Measurements from ENCODE around the gene RFX4. TPM values are rescaled to one million over a fixed set of nuclear protein-coding genes. Genes with fewer than 3 reads are reported as not detected.

Gene RFX4
- total and polyA plus RNA-seq, 2 donors (not counting 3 experiments of a cell fraction or from before 2014, with no cell fraction given): not detected

GRCh38 chr12:106740818-106741217, 158.0 kb downstream of the RFX4 start:
- H4K20me1 ChIP-seq (replicated peaks; ENCODE audit: control insufficient read depth, extremely low read depth, insufficient read depth, low read length): no peaks in the 10 kb centered on the region
- no peak overlapping the region for H2AFZ ChIP-seq (ENCODE audit: low read depth, low read length)
- H3K27ac ChIP-seq (ENCODE audit: insufficient read depth, low read depth, low read length): no peak overlapping the region
- H3K27me3 ChIP-seq (ENCODE audit: control insufficient read depth in 2 of 2, insufficient read depth in 2 of 2, low read length in 2 of 2): peaks cover 11 to 16% of the 10 kb centered on the region in 2 experiments
- no peaks in the 10 kb centered on the region for H3K79me2 ChIP-seq (ENCODE audit: control insufficient read depth, insufficient read depth, low read length)
- no peak overlapping the region for H3K9ac ChIP-seq (replicated peaks; ENCODE audit: extremely low read depth, insufficient read depth, low read length)
- H3K4me3 ChIP-seq (replicated peaks in 1 of 3; ENCODE audit: insufficient read depth in 1 of 3, low read depth in 1 of 3, low read length in 3 of 3): no peak overlapping the region
- H3K4me2 ChIP-seq (ENCODE audit: insufficient read depth, low read length): no peak overlapping the region
- dilution Hi-C loops (cut with MboI; ENCODE audit: extremely low pct_ligation_motif_present, low sequenced_read_pairs): no loop called here
- TF ChIP-seq MYC (IDR thresholded peaks at IDR 0.05; ENCODE audit: low read depth, low read length) (no peak), EZH2 (IDR thresholded peaks at IDR 0.05; ENCODE audit: borderline replicate concordance, low read depth, low read length, severe bottlenecking) (no peak), FOS (IDR thresholded peaks at IDR 0.05; ENCODE audit: borderline replicate concordance, insufficient read depth, low read length) (no peak), GATA2 (IDR thresholded peaks at IDR 0.05; ENCODE audit: insufficient read depth, insufficient read length, low read depth, low read length) (no peak), POLR2A (IDR thresholded peaks at IDR 0.05; ENCODE audit: low read depth, low read length) (no peak)
- TF ChIP-seq, protein P1, sequence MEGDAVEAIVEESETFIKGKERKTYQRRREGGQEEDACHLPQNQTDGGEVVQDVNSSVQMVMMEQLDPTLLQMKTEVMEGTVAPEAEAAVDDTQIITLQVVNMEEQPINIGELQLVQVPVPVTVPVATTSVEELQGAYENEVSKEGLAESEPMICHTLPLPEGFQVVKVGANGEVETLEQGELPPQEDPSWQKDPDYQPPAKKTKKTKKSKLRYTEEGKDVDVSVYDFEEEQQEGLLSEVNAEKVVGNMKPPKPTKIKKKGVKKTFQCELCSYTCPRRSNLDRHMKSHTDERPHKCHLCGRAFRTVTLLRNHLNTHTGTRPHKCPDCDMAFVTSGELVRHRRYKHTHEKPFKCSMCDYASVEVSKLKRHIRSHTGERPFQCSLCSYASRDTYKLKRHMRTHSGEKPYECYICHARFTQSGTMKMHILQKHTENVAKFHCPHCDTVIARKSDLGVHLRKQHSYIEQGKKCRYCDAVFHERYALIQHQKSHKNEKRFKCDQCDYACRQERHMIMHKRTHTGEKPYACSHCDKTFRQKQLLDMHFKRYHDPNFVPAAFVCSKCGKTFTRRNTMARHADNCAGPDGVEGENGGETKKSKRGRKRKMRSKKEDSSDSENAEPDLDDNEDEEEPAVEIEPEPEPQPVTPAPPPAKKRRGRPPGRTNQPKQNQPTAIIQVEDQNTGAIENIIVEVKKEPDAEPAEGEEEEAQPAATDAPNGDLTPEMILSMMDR (IDR thresholded peaks at IDR 0.05; ENCODE audit: extremely low read depth in 1 of 2, insufficient read depth in 1 of 2, low read depth in 1 of 2, low read length in 2 of 2): no peak
- no TSS peak for BruUV-seq (replicated peaks)
- FAIRE-seq (no peak), DNase-seq (ENCODE audit: low read depth, low spot score) (no peak)
- POLR2A ChIA-PET: no interaction called here
- H3K36me3 ChIP-seq (ENCODE audit: control insufficient read depth in 2 of 2, extremely low read depth in 1 of 2, insufficient read depth in 2 of 2, low read length in 2 of 2): no peaks in the 10 kb centered on the region
- intact Hi-C loops (cut with micrococcal nuclease): no loop called here
- H3K9me3 ChIP-seq (replicated peaks; ENCODE audit: control insufficient read depth, insufficient read depth, low read length): no peaks in the 10 kb centered on the region
- H3K9me1 ChIP-seq (replicated peaks; ENCODE audit: control insufficient read depth, extremely low read depth, insufficient read depth, low read length): no peaks in the 10 kb centered on the region
- H3K4me1 ChIP-seq (ENCODE audit: control insufficient read depth, extremely low read depth, insufficient read depth, low read length): peaks cover 5% of the 10 kb centered on the region
- CTCF ChIA-PET: interaction anchor here (1.5 kb wide), 1 partner anchor 12 kb away, joined by 3 read pairs; no protein-coding TSS in a partner anchor

DNA sequence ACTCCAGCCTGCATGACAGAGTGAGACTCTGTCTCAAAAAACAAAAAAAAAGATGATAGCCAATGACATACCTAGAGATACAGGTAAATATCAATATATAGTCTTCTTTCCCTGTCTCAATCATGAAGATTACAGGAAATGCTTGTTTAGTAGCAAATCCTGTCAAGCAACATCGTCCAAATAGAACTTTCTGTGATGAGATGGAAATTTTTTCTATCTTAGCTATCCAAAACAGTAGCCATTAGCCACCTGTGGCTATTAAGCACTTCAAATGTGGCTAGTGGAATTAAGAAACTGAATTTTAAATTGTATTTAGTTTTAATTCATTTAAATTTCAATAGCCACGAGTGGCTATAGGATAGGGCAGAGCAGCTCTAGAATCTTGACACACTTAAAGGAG, 158.4 kb downstream of the RFX4 start:
- Histone ChIP-seq H3K27me3 (ENCODE audit: control insufficient read depth in 2 of 2, insufficient read depth in 2 of 2, low read length in 2 of 2) (peaks cover 11 to 16% of the 10 kb centered on the region in 2 experiments), H3K27ac (ENCODE audit: insufficient read depth, low read depth, low read length) (no peak overlapping the region), H3K4me1 (ENCODE audit: control insufficient read depth, extremely low read depth, insufficient read depth, low read length) (peaks cover 5% of the 10 kb centered on the region), H3K4me2 (ENCODE audit: insufficient read depth, low read length) (no peak overlapping the region), H3K9ac (replicated peaks; ENCODE audit: extremely low read depth, insufficient read depth, low read length) (no peak overlapping the region), H2AFZ (ENCODE audit: low read depth, low read length) (no peak overlapping the region), H3K36me3 (ENCODE audit: control insufficient read depth in 2 of 2, extremely low read depth in 1 of 2, insufficient read depth in 2 of 2, low read length in 2 of 2) (no peaks in the 10 kb centered on the region), H4K20me1 (replicated peaks; ENCODE audit: control insufficient read depth, extremely low read depth, insufficient read depth, low read length) (no peaks in the 10 kb centered on the region), H3K79me2 (ENCODE audit: control insufficient read depth, insufficient read depth, low read length) (no peaks in the 10 kb centered on the region), H3K9me1 (replicated peaks; ENCODE audit: control insufficient read depth, extremely low read depth, insufficient read depth, low read length) (no peaks in the 10 kb centered on the region), H3K4me3 (replicated peaks in 1 of 3; ENCODE audit: insufficient read depth in 1 of 3, low read depth in 1 of 3, low read length in 3 of 3) (no peak overlapping the region), H3K9me3 (replicated peaks; ENCODE audit: control insufficient read depth, insufficient read depth, low read length) (no peaks in the 10 kb centered on the region)
- no TSS peak for BruUV-seq (replicated peaks)
- FAIRE-seq (no peak), DNase-seq (ENCODE audit: low read depth, low spot score) (no peak)
- ChIA-PET CTCF (interaction anchor here (0.5 to 1.5 kb wide), 2 partner anchors 12 to 25 kb away, joined by 3 read pairs; no protein-coding TSS in a partner anchor), POLR2A (no interaction called here)
- intact Hi-C loops (cut with micrococcal nuclease) (no loop called here), dilution Hi-C loops (cut with MboI; ENCODE audit: extremely low pct_ligation_motif_present, low sequenced_read_pairs) (no loop called here)
- TF ChIP-seq, protein P1 (IDR thresholded peaks at IDR 0.05; ENCODE audit: extremely low read depth in 1 of 2, insufficient read depth in 1 of 2, low read depth in 1 of 2, low read length in 2 of 2): no peak
- TF ChIP-seq JUN (IDR thresholded peaks at IDR 0.05; ENCODE audit: borderline replicate concordance, insufficient read depth, insufficient read length, low read depth) (no peak), POLR2A (IDR thresholded peaks at IDR 0.05; ENCODE audit: low read depth, low read length) (no peak), FOS (IDR thresholded peaks at IDR 0.05; ENCODE audit: borderline replicate concordance, insufficient read depth, low read length) (no peak), POLR2AphosphoS5 (IDR thresholded peaks at IDR 0.05; ENCODE audit: insufficient read depth, low read depth, low read length) (no peak), MAX (IDR thresholded peaks at IDR 0.05; ENCODE audit: insufficient read depth, insufficient read length) (no peak), MYC (IDR thresholded peaks at IDR 0.05; ENCODE audit: low read depth, low read length) (no peak), EZH2 (IDR thresholded peaks at IDR 0.05; ENCODE audit: borderline replicate concordance, low read depth, low read length, severe bottlenecking) (no peak), GATA2 (IDR thresholded peaks at IDR 0.05; ENCODE audit: insufficient read depth, insufficient read length, low read depth, low read length) (no peak)

Data from endothelial cell of umbilical vein (primary cell).